Testis (tissue), 2 donors: ENCODE data around the gene RAD51C.

Source experiments
- POLR2A ChIP-seq: fragments of 450-650 bp; IDR thresholded peaks from one replicate; pipeline ENCODE4 v1.6.1; 2017; ENCODE audit warnings: antibody characterized with exemption, mild to moderate bottlenecking, moderate library complexity
- TF ChIP-seq, protein P1 (sequence below), 3 experiments: fragments of 450-650 bp in 2 of 3; fragments of 200-600 bp in 1 of 3; sonication (generic) in 1 of 3; IDR thresholded peaks; one replicate each; pipeline ENCODE4 v1.5.1; 2016 to 2019; ENCODE audit warnings: antibody characterized with exemption in 3 of 3, mild to moderate bottlenecking in 2 of 3, moderate library complexity in 1 of 3

DNA sequence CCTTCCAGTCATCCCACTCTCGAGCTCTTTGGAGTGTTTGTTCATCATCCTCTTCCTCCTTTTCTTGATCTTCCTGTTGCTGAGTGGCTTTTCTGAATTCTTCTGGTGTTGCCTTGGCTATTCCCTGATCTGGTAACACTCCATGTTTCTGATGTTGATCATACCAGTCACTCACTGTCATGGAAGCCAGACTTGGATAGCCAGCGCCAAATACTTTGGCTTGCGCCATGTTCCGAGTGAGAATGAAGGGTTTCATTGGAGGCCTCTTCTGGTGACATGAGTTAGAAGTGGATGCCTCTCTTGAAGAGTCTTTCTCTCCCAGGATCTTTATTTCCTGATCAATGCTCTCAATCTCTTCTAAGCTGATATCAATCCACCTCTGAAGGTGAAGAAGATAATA lies 31.8 kb upstream of the RAD51C start:
- TF ChIP-seq, protein P1, sequence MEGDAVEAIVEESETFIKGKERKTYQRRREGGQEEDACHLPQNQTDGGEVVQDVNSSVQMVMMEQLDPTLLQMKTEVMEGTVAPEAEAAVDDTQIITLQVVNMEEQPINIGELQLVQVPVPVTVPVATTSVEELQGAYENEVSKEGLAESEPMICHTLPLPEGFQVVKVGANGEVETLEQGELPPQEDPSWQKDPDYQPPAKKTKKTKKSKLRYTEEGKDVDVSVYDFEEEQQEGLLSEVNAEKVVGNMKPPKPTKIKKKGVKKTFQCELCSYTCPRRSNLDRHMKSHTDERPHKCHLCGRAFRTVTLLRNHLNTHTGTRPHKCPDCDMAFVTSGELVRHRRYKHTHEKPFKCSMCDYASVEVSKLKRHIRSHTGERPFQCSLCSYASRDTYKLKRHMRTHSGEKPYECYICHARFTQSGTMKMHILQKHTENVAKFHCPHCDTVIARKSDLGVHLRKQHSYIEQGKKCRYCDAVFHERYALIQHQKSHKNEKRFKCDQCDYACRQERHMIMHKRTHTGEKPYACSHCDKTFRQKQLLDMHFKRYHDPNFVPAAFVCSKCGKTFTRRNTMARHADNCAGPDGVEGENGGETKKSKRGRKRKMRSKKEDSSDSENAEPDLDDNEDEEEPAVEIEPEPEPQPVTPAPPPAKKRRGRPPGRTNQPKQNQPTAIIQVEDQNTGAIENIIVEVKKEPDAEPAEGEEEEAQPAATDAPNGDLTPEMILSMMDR (IDR thresholded peaks at IDR 0.05) = no peak
- no peak for TF ChIP-seq POLR2A
